Measurements from ENCODE around the gene ADAMTS9. TPM values are rescaled to one million over a fixed set of nuclear protein-coding genes. Genes with fewer than 3 reads are reported as not detected.

ADAMTS9 gene
- total RNA-seq, 2 donors from 2014 or later: 16.1 to 38.0 TPM

- Histone ChIP-seq H3K9me3 (ENCODE audit: control insufficient read depth, low read length) (no peaks in the 10 kb centered on the region), H3K27me3 (ENCODE audit: control insufficient read depth, insufficient read depth, low read length, poor library complexity, severe bottlenecking) (no peaks in the 10 kb centered on the region), H3K27ac (ENCODE audit: low read depth, low read length) (no peak overlapping the region), H3K36me3 (ENCODE audit: control insufficient read depth, insufficient read depth, low read length) (no peaks in the 10 kb centered on the region), H3K4me3 (ENCODE audit: low read length) (no peak overlapping the region), H3K4me1 (ENCODE audit: control insufficient read depth, insufficient read depth, low read length) (peaks cover 28% of the 10 kb centered on the region), H3K9ac (ENCODE audit: extremely low read depth, low read length, poor library complexity, severe bottlenecking) (no peak overlapping the region)
- no peak for DNase-seq
- no peak for TF ChIP-seq CTCF (conservative IDR thresholded peaks at IDR 0.05)
- Mint-ChIP-seq H3K4me3 (peak overlapping the region; percentile 4), H3K27me3 (ENCODE audit: insufficient read depth) (peaks cover 6% of the 10 kb centered on the region), H3K27ac (no peak overlapping the region), H3K9me3 (no peaks in the 10 kb centered on the region), H3K4me1 (peaks cover 65% of the 10 kb centered on the region), H3K36me3 (ENCODE audit: low read depth) (no peaks in the 10 kb centered on the region)
- 79 to 89% methylated on average over 2 of the region's 2 CpGs for WGBS, 2 experiments (ENCODE audit: insufficient coverage in 1 of 2, insufficient read length in 1 of 2)
Measured at GRCh38 chr3:64494526-64494925, 193.3 kb downstream of the ADAMTS9 start.

- Histone ChIP-seq H3K36me3 (ENCODE audit: control insufficient read depth, insufficient read depth, low read length) (no peaks in the 10 kb centered on the region), H3K4me3 (ENCODE audit: low read length) (no peak overlapping the region), H3K4me1 (ENCODE audit: control insufficient read depth, insufficient read depth, low read length) (peaks cover 31% of the 10 kb centered on the region), H3K27ac (ENCODE audit: low read depth, low read length) (no peak overlapping the region), H3K9me3 (ENCODE audit: control insufficient read depth, low read length) (no peaks in the 10 kb centered on the region), H3K27me3 (ENCODE audit: control insufficient read depth, insufficient read depth, low read length, poor library complexity, severe bottlenecking) (no peaks in the 10 kb centered on the region), H3K9ac (ENCODE audit: extremely low read depth, low read length, poor library complexity, severe bottlenecking) (no peak overlapping the region)
- WGBS, 2 experiments (ENCODE audit: insufficient coverage in 1 of 2, insufficient read length in 1 of 2): 90 to 100% methylated on average over 1 of the region's 2 CpGs
- no peaks in the 10 kb centered on the region for H3K36me3 Mint-ChIP-seq (ENCODE audit: low read depth)
- no peak overlapping the region for H3K27ac Mint-ChIP-seq
- H3K27me3 Mint-ChIP-seq (ENCODE audit: insufficient read depth): peaks cover 4% of the 10 kb centered on the region
- DNase-seq: no peak
- H3K4me1 Mint-ChIP-seq: peaks cover 61% of the 10 kb centered on the region
- no peak for TF ChIP-seq CTCF (conservative IDR thresholded peaks at IDR 0.05)
- H3K9me3 Mint-ChIP-seq: no peaks in the 10 kb centered on the region
- no peak overlapping the region for H3K4me3 Mint-ChIP-seq
Measured at GRCh38 chr3:64493149-64493548, 194.7 kb downstream of the ADAMTS9 start.

GRCh38 chr3:64491843-64492242 lies 196.0 kb downstream of the ADAMTS9 start:
- Histone ChIP-seq H3K27me3 (ENCODE audit: control insufficient read depth, insufficient read depth, low read length, poor library complexity, severe bottlenecking) (no peaks in the 10 kb centered on the region), H3K27ac (ENCODE audit: low read depth, low read length) (no peak overlapping the region), H3K9me3 (ENCODE audit: control insufficient read depth, low read length) (no peaks in the 10 kb centered on the region), H3K4me3 (ENCODE audit: low read length) (no peak overlapping the region), H3K4me1 (ENCODE audit: control insufficient read depth, insufficient read depth, low read length) (peaks cover 31% of the 10 kb centered on the region), H3K9ac (ENCODE audit: extremely low read depth, low read length, poor library complexity, severe bottlenecking) (no peak overlapping the region), H3K36me3 (ENCODE audit: control insufficient read depth, insufficient read depth, low read length) (no peaks in the 10 kb centered on the region)
- Mint-ChIP-seq H3K27ac (peak overlapping the region; percentile 85), H3K9me3 (no peaks in the 10 kb centered on the region), H3K36me3 (ENCODE audit: low read depth) (no peaks in the 10 kb centered on the region), H3K27me3 (ENCODE audit: insufficient read depth) (peaks cover 4% of the 10 kb centered on the region), H3K4me1 (peaks cover 61% of the 10 kb centered on the region), H3K4me3 (peak overlapping the region; percentile 12)
- 82 to 87% methylated on average over 3 of the region's 3 CpGs for WGBS, 2 experiments (ENCODE audit: insufficient coverage in 1 of 2, insufficient read length in 1 of 2)
- no peak for DNase-seq
- no peak for TF ChIP-seq CTCF (conservative IDR thresholded peaks at IDR 0.05)

All from endodermal cell (in vitro differentiated cells).